Thoracic aorta (tissue), 2 donors: ENCODE data around the gene GPRASP2. TPM values are rescaled to one million over a fixed set of nuclear protein-coding genes. Genes with fewer than 3 reads are reported as not detected.

ENCODE experiments used
- ATAC-seq: fragments of 150-250 bp; one replicate; pipeline ENCODE4 v1.8.0; 2017; ENCODE audit warnings: low read depth; ENCODE audit not compliant: insufficient number of reproducible peaks, low FRiP score
- DNase-seq: peaks from one replicate; pipeline ENCODE4 v3.0.0-alpha.2; 2020; ENCODE audit warnings: low spot score
- H3K27ac ChIP-seq, 2 donors: fragments of 200-600 bp; sonication (generic); 1 replicate in 1 of 2; 2 replicates in 1 of 2; pipeline ENCODE4 v1.5.1; 2016; ENCODE audit warnings: mild to moderate bottlenecking in 2 of 2, moderate library complexity in 2 of 2
- H3K27me3 ChIP-seq: fragments of 200-600 bp; sonication (generic); replicated peaks from 2 replicates; pipeline ENCODE4 v1.6.0; 2016; ENCODE audit warnings: mild to moderate bottlenecking; ENCODE audit not compliant: insufficient read depth
- H3K36me3 ChIP-seq: fragments of 200-600 bp; sonication (generic); one replicate; pipeline ENCODE4 v1.5.1; 2016
- H3K4me1 ChIP-seq, 2 donors: fragments of 200-600 bp; sonication (generic); 1 replicate in 1 of 2; 2 replicates in 1 of 2; pipeline versions ENCODE4 v1.5.1 to v1.6.0; 2016; ENCODE audit warnings: low read depth in 2 of 2, mild to moderate bottlenecking in 1 of 2; ENCODE audit not compliant: control insufficient read depth in 1 of 2
- H3K4me3 ChIP-seq: fragments of 200-600 bp; sonication (generic); 2 replicates; pipeline ENCODE4 v1.5.1; 2016; ENCODE audit warnings: mild to moderate bottlenecking
- H3K9me3 ChIP-seq: fragments of 200-600 bp; sonication (generic); 2 replicates; pipeline ENCODE4 v1.5.1; 2016
- CTCF ChIP-seq: fragments of 200-600 bp; sonication (generic); IDR thresholded peaks from one replicate; pipeline ENCODE4 v1.5.1; 2019; ENCODE audit warnings: antibody characterized with exemption
- total RNA-seq, 2 donors: library from RNA; depleted of rRNA; stranded (reverse); fragments of >200 nt; gene quantifications; one replicate each; pipeline versions ENCODE4 v1.1.0 to v1.2.3, GENCODE V29; 2016

GPRASP2 gene
- total RNA-seq, 2 donors from 2014 or later = 4.7 to 8.1 TPM

GRCh38 chrX:102684772-102685520 lies 27.3 kb upstream of the GPRASP2 start:
- Histone ChIP-seq H3K36me3 (no peaks in the 10 kb centered on the region), H3K27me3 (no peaks in the 10 kb centered on the region), H3K4me1 (no peaks in the 10 kb centered on the region), H3K9me3 (peaks cover 3% of the 10 kb centered on the region), H3K27ac (no peak overlapping the region), H3K4me3 (no peak overlapping the region)
- TF ChIP-seq CTCF = no peak
- no peak for ATAC-seq
- DNase-seq = no peak

- H3K4me1 ChIP-seq = no peaks in the 10 kb centered on the region
- no peaks in the 10 kb centered on the region for H3K27me3 ChIP-seq
- no peak for TF ChIP-seq CTCF
- DNase-seq (no peak), ATAC-seq (no peak)
- no peak overlapping the region for H3K4me3 ChIP-seq
- no peaks in the 10 kb centered on the region for H3K9me3 ChIP-seq
- no peak overlapping the region for H3K27ac ChIP-seq
- H3K36me3 ChIP-seq = no peaks in the 10 kb centered on the region
Observed at GRCh38 chrX:102694749-102695148, 17.5 kb upstream of the GPRASP2 start.

DNA sequence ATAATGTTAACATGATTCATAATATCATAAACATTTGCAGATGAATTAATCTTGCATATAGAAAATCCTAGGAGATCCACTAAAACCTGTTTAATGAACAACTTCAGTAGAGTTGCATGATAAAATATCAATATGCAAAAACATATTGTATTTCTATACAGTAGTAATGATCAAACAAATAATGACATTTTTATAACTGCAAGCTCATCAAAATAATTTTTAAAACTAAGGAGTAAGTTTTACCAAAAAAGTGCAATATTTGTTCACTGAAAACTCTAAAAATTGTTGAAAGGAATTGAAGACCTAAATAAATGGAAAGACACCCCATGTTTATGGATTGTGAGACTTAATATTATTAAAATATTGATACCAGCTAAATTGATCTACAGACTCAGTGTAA lies 15.9 kb upstream of the GPRASP2 start:
- DNase-seq (no peak), ATAC-seq (no peak)
- H3K36me3 ChIP-seq = no peaks in the 10 kb centered on the region
- no peaks in the 10 kb centered on the region for H3K27me3 ChIP-seq
- H3K4me1 ChIP-seq = no peaks in the 10 kb centered on the region
- no peak for TF ChIP-seq CTCF
- H3K27ac ChIP-seq = no peak overlapping the region
- no peaks in the 10 kb centered on the region for H3K9me3 ChIP-seq
- H3K4me3 ChIP-seq = no peak overlapping the region

GRCh38 chrX:102697494-102697893 lies 14.8 kb upstream of the GPRASP2 start:
- no peak for DNase-seq
- no peak for ATAC-seq
- no peak overlapping the region for H3K27ac ChIP-seq
- TF ChIP-seq CTCF = no peak
- H3K9me3 ChIP-seq = no peaks in the 10 kb centered on the region
- H3K27me3 ChIP-seq = no peaks in the 10 kb centered on the region
- H3K36me3 ChIP-seq = no peaks in the 10 kb centered on the region
- H3K4me3 ChIP-seq = no peak overlapping the region
- H3K4me1 ChIP-seq = no peaks in the 10 kb centered on the region

DNA sequence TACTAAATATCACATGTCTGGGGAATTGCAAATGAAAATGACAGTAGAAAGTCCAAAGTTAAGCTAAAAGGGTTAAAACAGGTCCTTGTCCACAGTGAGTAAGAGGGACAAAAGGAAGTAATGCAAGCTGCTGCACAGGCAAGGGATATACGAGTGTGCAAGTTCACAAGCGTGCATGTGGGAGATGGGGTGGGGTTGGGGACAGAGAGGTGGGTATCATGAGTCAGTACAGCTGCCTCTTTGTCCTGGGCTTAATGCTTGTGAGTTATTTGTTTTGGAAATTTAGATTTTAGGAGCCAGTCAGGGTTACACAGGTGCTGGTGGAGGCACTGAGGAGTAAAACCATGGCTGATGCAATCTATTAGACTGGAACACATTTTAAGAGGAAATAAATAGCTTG lies 3.3 kb upstream of the GPRASP2 start:
- DNase-seq (no peak), ATAC-seq (no peak)
- H3K4me1 ChIP-seq = peaks cover 0 to 4% of the 10 kb centered on the region in 2 donors
- H3K27ac ChIP-seq = no peak overlapping the region
- no peak for TF ChIP-seq CTCF
- H3K9me3 ChIP-seq = no peaks in the 10 kb centered on the region
- no peaks in the 10 kb centered on the region for H3K36me3 ChIP-seq
- H3K27me3 ChIP-seq = no peaks in the 10 kb centered on the region
- H3K4me3 ChIP-seq = no peak overlapping the region
